ENCODE data around the gene ARHGDIA. TPM values are rescaled to one million over a fixed set of nuclear protein-coding genes. Genes with fewer than 3 reads are reported as not detected.

ARHGDIA gene
- total RNA-seq, 1 donor from 2014 or later: 239 TPM

DNA sequence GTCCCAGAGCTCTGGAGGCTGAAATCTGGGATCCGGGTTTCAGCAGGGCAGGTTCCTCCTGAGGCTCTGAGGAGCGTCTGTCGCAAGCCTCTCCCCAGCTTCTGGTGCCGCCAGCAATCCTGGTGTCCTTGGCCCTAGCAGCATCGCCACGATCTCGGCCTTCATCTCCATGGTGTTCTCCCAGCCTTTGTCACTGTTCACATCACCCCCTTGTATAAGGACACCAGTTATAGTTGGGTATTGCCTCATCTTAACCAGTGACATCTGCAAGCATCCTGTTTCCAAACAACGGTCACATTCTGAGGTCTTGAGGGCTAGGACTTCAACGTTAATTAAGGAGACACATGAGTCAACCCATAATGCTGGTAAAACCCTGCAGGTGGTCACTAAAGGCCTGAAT lies 33.5 kb downstream of the ARHGDIA start:
- no peaks in the 10 kb centered on the region for H3K36me3 Mint-ChIP-seq (ENCODE audit: insufficient read depth)
- H3K27me3 Mint-ChIP-seq: no peaks in the 10 kb centered on the region
- TF ChIP-seq, protein P1, sequence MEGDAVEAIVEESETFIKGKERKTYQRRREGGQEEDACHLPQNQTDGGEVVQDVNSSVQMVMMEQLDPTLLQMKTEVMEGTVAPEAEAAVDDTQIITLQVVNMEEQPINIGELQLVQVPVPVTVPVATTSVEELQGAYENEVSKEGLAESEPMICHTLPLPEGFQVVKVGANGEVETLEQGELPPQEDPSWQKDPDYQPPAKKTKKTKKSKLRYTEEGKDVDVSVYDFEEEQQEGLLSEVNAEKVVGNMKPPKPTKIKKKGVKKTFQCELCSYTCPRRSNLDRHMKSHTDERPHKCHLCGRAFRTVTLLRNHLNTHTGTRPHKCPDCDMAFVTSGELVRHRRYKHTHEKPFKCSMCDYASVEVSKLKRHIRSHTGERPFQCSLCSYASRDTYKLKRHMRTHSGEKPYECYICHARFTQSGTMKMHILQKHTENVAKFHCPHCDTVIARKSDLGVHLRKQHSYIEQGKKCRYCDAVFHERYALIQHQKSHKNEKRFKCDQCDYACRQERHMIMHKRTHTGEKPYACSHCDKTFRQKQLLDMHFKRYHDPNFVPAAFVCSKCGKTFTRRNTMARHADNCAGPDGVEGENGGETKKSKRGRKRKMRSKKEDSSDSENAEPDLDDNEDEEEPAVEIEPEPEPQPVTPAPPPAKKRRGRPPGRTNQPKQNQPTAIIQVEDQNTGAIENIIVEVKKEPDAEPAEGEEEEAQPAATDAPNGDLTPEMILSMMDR (IDR thresholded peaks at IDR 0.05; ENCODE audit: unreplicated experiment): no peak
- H3K27ac Mint-ChIP-seq: no peak overlapping the region
- peaks cover 2% of the 10 kb centered on the region for H3K4me1 Mint-ChIP-seq (ENCODE audit: low read depth)
- no peaks in the 10 kb centered on the region for H3K9me3 Mint-ChIP-seq (ENCODE audit: low read depth)
- no peak overlapping the region for H3K4me3 Mint-ChIP-seq (ENCODE audit: low read depth)
- DNase-seq (ENCODE audit: low spot score, unreplicated experiment): no peak

DNA sequence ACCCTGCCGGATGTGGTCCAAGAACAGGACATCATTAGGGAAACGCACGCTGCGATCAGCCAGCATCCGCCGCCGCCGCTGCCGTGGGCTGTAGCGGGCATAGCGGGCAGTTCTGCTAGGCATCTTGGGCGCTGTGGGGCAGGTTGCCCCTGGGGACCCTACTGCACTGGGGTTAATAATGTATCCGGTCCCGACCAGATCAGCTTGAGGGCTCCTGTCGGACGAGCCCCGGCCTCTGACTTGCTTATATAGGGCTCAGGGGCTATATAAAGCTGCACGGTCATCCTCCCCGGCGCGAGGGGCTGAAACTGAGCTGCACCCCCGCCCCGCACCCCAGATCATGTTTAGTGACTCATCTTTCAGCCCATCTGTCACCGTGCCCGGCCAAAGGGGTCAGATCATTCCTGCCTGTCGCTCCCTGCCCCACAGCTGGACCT lies 36.3 kb downstream of the ARHGDIA start, which contains the start of gene PPP1R27:
Gene PPP1R27 (minus strand): TSS at position 220 of the 437 bp plus-strand sequence. CDS start 97 bp downstream, at position 123.
- Mint-ChIP-seq H3K4me3 (ENCODE audit: low read depth) (peak within 1 kb of the TSS; percentile 80), H3K27me3 (no peaks in the 10 kb centered on the region), H3K9me3 (ENCODE audit: low read depth) (no peaks in the 10 kb centered on the region), H3K27ac (peak within 1 kb of the TSS; percentile 96), H3K4me1 (ENCODE audit: low read depth) (peaks cover 10% of the 10 kb centered on the region), H3K36me3 (ENCODE audit: insufficient read depth) (no peaks in the 10 kb centered on the region)
- no peak for DNase-seq (ENCODE audit: low spot score, unreplicated experiment)
- TF ChIP-seq, protein P1 (IDR thresholded peaks at IDR 0.05; ENCODE audit: unreplicated experiment): no peak

DNA sequence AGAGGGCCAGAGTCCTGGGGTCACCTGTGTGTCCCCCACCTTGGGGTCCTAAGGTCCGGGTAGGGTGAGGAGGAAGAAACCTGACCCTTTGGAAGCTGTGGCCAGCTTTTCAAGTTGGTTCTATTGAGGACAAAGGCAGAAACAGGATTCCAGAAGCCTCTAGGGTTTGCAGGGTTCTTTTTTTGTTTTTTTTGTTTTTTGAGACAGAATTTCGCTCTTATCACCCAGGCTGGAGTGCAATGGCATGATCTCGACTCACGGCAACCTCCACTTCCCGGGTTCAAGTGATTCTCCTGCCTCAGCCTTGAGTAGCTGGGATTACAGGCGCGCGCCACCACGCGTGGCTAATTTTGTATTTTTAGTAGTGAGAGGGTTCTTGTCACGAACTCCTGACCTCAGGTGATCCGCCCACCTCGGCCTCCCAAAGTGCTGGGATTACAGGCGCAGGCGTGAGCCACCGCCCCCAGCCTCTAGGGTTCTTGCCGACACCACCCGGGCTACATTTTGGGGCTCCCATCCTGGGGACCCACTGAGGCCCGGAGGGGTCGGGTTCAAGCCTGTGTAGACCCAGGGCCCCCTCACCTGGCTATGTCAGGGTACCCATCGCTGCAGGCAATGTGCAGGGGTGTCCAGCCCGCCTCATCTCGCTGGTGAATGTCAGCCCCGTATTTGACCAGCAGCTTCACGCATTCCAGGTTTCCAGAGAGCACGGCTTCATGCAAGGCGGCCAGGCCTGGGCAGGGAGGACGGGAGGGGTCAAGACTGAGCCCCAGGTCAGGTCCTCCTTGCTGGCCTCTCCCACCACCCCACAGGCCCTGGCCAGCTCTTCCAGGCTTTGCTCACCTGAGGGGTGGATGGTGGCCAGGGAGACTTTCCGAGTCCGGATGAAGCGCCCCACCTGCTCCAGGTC lies 37.0 kb downstream of the ARHGDIA start:
- H3K9me3 Mint-ChIP-seq (ENCODE audit: low read depth): no peaks in the 10 kb centered on the region
- H3K4me1 Mint-ChIP-seq (ENCODE audit: low read depth): peaks cover 10% of the 10 kb centered on the region
- no peaks in the 10 kb centered on the region for H3K27me3 Mint-ChIP-seq
- TF ChIP-seq, protein P1 (IDR thresholded peaks at IDR 0.05; ENCODE audit: unreplicated experiment): no peak
- peak overlapping the region; percentile 96 for H3K27ac Mint-ChIP-seq
- peak overlapping the region; percentile 80 for H3K4me3 Mint-ChIP-seq (ENCODE audit: low read depth)
- no peak for DNase-seq (ENCODE audit: low spot score, unreplicated experiment)
- no peaks in the 10 kb centered on the region for H3K36me3 Mint-ChIP-seq (ENCODE audit: insufficient read depth)

DNA sequence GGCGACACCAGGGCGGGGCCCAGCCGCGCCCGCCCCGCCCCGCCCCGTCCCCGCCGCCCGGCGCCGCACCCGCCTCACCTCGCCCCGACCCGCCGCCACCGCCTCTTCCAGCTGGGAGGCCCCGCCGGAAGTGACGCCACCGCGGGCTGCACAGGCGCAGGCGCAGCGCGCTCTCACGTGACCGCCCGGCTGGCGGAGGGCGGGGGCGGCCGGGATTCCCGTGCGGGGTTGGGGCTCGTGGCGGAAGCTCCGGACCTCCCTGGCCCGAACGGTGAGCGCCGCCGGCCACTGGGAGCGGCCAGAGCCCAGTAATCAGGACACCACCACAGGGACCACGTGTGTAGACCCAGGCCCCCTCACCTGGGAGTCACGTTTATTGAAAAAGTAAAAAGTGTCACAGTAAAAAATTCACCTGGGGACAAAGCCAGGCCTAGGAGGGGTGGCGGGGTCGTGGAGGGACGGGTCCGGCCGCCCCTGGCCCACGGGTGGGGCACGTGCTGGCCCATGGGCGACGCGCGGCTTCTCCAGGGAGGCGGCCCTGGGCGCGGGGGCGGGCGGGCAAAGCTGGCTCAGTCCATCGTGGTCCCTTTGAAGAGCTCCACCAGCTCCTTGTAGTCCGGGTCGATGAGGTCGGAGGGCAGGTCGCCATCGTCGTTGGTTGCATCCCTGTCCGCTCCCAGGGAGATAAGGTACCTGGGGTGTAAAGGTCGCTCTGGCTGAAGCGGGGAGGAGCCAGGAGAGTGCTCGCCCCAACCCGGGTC lies 37.8 kb downstream of the ARHGDIA start, which contains the start of gene MCRIP1:
Gene MCRIP1 (minus strand): TSS at position 132 of the 761 bp plus-strand sequence. CDS start 8,785 bp downstream, outside the sequence.
- Mint-ChIP-seq H3K27me3 (no peaks in the 10 kb centered on the region), H3K27ac (peak within 1 kb of the TSS; percentile 96), H3K9me3 (ENCODE audit: low read depth) (no peaks in the 10 kb centered on the region), H3K36me3 (ENCODE audit: insufficient read depth) (no peaks in the 10 kb centered on the region), H3K4me3 (ENCODE audit: low read depth) (peak within 1 kb of the TSS; percentile 88), H3K4me1 (ENCODE audit: low read depth) (peaks cover 12% of the 10 kb centered on the region)
- TF ChIP-seq, protein P1 (IDR thresholded peaks at IDR 0.05; ENCODE audit: unreplicated experiment): no peak
- peak; percentile 94 for DNase-seq (ENCODE audit: low spot score, unreplicated experiment)

DNA sequence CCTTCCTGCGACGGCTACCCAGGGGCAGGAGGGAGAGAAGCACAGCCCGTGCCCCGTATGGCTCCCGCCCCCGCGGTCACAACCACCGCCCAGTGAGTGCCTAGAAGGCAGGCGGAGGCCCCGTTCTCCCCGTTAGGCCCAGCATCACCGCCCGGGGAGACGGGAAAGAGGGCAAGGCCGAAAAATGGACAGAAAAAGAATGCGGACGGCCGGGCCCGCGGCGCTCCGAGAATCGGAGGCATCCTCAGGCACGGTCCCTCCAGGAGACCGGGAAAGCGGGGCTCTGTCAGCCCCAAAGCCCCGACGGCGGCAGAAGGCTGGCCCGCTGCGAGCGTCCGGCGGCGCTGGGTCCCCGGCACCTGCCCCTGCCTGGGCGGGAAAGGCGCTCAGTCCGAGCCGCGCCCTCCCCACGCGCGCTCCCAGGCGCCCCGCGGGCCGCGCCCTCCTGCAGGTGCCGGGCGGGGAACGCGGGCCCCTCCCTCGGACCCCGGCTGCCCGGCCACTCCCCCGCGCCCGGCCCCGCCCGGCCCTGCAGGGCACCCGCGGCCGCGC lies 38.5 kb downstream of the ARHGDIA start:
- H3K9me3 Mint-ChIP-seq (ENCODE audit: low read depth): no peaks in the 10 kb centered on the region
- TF ChIP-seq, protein P1 (IDR thresholded peaks at IDR 0.05; ENCODE audit: unreplicated experiment): no peak
- no peaks in the 10 kb centered on the region for H3K27me3 Mint-ChIP-seq
- H3K27ac Mint-ChIP-seq: peak overlapping the region; percentile 94
- DNase-seq (ENCODE audit: low spot score, unreplicated experiment): peak; percentile 24
- H3K36me3 Mint-ChIP-seq (ENCODE audit: insufficient read depth): no peaks in the 10 kb centered on the region
- H3K4me1 Mint-ChIP-seq (ENCODE audit: low read depth): peaks cover 12% of the 10 kb centered on the region
- peak overlapping the region; percentile 88 for H3K4me3 Mint-ChIP-seq (ENCODE audit: low read depth)

Data from progenitor cell of endocrine pancreas (in vitro differentiated cells).